ENCODE measurements around the gene PPP1R8.

The PPP1R8 gene

GRCh38 chr1:27872802-27873551, 42.4 kb downstream of the PPP1R8 start:
- DNase-seq, result no peak

GRCh38 chr1:27873671-27874384, 43.2 kb downstream of the PPP1R8 start:
- DNase-seq, result no peak

- DNase-seq, result no peak
Measured at GRCh38 chr1:27876341-27877114, 45.9 kb downstream of the PPP1R8 start.

GRCh38 chr1:27877115-27877416, 46.5 kb downstream of the PPP1R8 start:
- DNase-seq, result no peak

GRCh38 chr1:27878039-27878438, 47.5 kb downstream of the PPP1R8 start:
- DNase-seq, result no peak

GRCh38 chr1:27878787-27879335, 48.3 kb downstream of the PPP1R8 start:
- DNase-seq, result no peak

- no peak for DNase-seq
Measured at GRCh38 chr1:27879374-27880082, 48.9 kb downstream of the PPP1R8 start.

- DNase-seq, result no peak
Measured at GRCh38 chr1:27882543-27882903, 51.9 kb downstream of the PPP1R8 start.

- no peak for DNase-seq
Measured at GRCh38 chr1:27883536-27883935, 53.0 kb downstream of the PPP1R8 start.

GRCh38 chr1:27884006-27884954, 53.7 kb downstream of the PPP1R8 start:
- no peak for DNase-seq

GRCh38 chr1:27885114-27885528, 54.5 kb downstream of the PPP1R8 start:
- no peak for DNase-seq

GRCh38 chr1:27885621-27886352, 55.2 kb downstream of the PPP1R8 start:
- no peak for DNase-seq

- DNase-seq, result no peak
Measured at GRCh38 chr1:27886353-27886679, 55.7 kb downstream of the PPP1R8 start.

GRCh38 chr1:27886744-27887143, 56.2 kb downstream of the PPP1R8 start:
- no peak for DNase-seq

GRCh38 chr1:27887215-27888021, 56.8 kb downstream of the PPP1R8 start:
- DNase-seq, result no peak

- no peak for DNase-seq
Measured at GRCh38 chr1:27889506-27889905, 58.9 kb downstream of the PPP1R8 start.

- no peak for DNase-seq
Measured at GRCh38 chr1:27891196-27891889, 60.8 kb downstream of the PPP1R8 start.

GRCh38 chr1:27894521-27894920, 63.9 kb downstream of the PPP1R8 start:
- DNase-seq, result no peak
